Stimulated activated CD8-positive, alpha-beta memory T cell treated with anti-CD3 and anti-CD28 coated beads, Interleukin-2, amount 100 ng/mL, for 48 hours (primary cell): ENCODE measurements around the gene BET1.

Experiments used
- DNase-seq, 2 donors: peaks; one replicate each; pipeline ENCODE4 v3.0.0-alpha.2; 2020; ENCODE audit warnings: low read depth in 2 of 2

BET1 gene

GRCh38 chr7:94012746-94013145 is 8.6 kb upstream of the BET1 start:
- DNase-seq = no peak

- no peak for DNase-seq
These were observed 7.7 kb upstream of the BET1 start for GRCh38 chr7:94011714-94012353.

GRCh38 chr7:94008537-94008936 is 4.4 kb upstream of the BET1 start:
- DNase-seq = no peak

GRCh38 chr7:94005753-94006152 is 1.6 kb upstream of the BET1 start:
- DNase-seq = no peak

DNA sequence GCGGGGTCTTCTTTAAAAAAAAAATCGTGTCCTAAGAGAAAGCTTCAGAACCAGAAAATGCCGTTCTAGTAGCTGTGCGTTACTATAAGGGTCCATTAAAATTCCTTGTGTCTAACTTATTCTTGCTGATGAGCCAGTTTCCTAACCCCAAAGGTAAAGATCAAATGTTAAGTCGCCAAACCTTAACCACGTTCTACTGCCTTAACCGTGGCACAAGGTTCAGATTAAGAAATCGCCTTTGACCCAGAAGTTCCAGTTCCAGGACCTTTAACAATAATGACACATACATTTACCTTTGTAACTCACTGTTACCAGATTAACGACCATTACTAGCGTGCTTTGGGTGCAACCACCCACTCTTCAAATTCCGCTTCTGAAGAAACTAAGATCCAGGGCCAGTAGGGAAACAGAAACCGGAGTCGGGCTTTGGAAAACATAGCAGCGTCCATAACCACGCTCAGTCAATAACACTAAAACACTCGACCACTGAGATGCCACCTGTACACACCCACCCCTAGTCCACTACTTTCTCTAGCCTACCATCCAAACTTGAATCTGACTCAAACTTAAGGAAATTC is 620 bp downstream of the BET1 start:
- DNase-seq = no peak

DNA sequence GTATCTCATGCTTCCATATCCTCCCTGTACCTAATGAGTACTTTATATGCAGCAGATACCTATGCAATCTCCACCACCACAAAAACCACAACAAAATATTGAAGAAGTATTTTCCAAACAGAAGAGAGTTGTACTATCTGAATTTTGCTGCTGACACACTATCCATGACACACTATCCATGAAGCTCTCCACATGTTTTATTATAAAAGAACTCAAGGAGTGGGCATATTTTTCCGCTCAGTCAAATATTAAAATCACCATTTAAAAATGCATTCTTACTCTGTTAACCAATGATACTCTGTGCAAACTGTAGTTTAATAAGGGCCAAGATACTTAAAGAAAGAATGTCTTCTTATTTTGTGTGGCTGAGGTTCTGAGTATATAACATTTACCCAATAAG is 2.8 kb downstream of the BET1 start:
- no peak for DNase-seq

DNA sequence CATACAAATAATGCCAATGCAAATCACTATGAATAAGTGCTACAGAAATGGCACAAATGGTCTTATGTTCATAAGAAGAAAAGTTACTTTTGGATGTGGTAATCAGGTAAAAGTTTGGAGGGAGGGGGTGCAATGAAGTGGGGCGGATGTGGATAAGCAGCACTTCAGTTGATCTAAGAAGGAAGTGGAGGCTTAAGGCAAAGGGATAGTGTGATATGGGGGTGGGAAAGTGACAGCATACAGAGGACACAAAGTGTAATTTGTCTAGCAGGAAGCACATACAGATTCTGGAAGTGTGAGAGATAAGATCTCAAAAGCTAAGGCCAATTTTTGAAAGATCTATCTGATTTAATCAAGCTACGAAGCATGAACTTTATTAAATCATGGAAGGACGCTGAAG is 6.3 kb downstream of the BET1 start:
- no peak for DNase-seq

GRCh38 chr7:93992421-93993110 is 11.6 kb downstream of the BET1 start:
- DNase-seq = no peak

DNA sequence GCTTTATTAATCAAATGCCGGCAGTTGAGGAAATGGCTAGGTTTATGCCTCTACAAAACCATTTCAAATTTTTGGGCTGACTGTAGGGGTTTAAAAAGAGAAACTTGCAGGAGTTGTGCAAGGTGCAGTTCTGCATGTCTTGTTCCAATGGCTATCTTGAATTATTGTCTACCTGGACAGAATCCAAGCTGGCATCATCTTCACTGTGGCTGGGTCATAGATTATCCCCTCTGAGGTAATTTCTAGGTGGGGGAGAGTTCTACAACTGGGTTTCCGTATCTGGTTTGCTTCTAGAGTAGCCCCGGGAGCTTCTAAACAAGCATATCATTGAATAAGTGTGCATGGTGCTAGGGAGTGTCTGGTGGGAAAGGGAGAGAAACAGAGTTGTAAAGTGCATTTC is 16.9 kb downstream of the BET1 start:
- DNase-seq = no peak

GRCh38 chr7:93985101-93985500 is 19.1 kb downstream of the BET1 start:
- no peak for DNase-seq

DNA sequence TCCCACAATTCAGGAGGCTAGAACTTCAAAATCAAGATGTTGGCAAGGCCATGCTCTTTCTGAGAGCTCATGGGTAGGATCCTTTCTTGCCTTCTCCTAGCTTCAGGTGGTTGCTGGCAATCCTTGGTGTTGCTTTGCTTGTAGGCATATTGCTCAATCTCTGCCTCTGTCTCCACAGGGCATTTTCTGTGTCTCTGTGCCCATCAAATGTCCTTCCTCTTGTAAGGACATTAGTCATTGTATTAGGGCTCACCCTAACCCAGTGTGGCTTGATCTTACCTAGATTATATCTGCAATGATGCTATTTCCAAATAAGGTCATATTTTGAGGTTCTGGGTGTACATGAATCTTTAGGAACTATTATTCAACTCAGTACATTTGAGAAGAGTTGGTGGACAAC is 20.1 kb downstream of the BET1 start:
- DNase-seq = no peak

- no peak for DNase-seq
These were observed 22.7 kb downstream of the BET1 start for GRCh38 chr7:93981480-93981874.

- DNase-seq = no peak
These were observed 23.2 kb downstream of the BET1 start for GRCh38 chr7:93980744-93981479.

DNA sequence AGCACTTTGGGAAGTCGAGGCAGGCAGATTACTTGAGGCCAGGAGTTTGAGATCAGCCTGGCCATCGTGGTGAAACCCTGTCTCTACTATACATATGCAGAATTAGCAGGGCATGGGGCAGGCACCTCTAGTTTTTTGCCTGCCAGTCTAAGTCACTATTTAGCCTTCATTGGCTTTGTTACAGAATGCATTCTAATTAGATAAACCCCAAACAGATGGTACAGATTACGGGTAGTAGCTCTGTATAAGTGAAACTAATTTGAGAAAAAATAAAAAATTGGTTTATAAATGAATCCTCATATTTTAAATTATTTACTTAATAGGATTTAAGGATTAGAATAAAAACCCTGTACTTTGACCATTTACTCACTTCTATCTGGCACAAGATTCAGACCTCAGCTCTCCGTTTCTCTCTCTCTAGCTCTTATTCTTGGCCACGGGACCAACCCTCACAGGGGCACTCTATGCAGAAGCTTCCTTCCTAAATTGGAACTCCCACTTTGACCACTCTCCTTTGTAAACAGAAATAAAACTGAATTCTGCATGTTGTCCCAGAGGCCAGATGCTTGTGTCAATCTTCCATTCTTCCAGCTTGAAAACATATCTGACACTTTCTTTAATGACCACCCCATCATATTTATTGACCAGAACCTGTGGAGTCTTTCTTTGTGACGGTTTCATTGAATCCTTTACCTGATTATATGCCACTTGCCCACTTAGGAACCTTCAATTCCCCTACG is 26.8 kb downstream of the BET1 start:
- no peak for DNase-seq

GRCh38 chr7:93973134-93973533 is 31.0 kb downstream of the BET1 start:
- no peak for DNase-seq

- DNase-seq = no peak
These were observed 32.0 kb downstream of the BET1 start for GRCh38 chr7:93972029-93972725.

- DNase-seq = no peak
These were observed 35.1 kb downstream of the BET1 start for GRCh38 chr7:93968911-93969620.

GRCh38 chr7:93964813-93965212 is 39.3 kb downstream of the BET1 start:
- DNase-seq = no peak

DNA sequence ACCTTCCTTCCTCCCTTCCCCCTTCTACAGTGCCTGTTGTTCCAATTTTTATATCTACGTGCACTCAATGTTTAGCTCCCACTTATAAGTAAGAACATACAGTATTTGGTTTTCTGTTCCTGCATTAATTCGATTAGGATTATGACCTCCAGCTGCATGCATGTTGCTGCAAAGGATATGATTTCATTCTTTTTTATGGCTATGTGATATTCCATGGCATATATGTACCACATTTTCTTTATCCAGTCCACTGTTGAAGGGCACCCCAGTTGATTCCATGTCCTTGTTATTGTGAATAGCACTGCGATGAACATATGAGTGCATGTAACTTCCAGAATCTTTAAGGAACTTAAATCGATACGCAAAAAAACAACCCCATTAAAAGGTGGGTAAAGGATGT is 39.9 kb downstream of the BET1 start:
- DNase-seq = no peak

DNA sequence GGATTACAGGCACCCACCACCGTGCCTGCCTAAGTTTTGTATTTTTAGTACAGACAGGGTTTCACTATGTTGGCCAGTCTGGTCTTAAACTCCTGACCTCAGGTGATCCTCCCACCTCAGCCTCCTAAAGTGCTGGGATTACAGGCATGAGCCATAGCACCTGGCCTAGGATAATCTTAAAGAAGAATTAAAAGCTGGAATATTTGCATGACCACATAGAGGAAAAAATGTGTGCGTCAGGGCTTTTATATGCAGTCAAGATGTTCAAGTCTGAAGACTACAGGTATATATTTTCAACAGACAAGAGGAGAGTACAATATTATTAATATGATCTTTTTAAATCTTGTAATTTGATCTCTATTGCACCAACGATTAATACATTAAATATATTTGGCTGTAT is 43.2 kb downstream of the BET1 start:
- DNase-seq = no peak

GRCh38 chr7:93958651-93959050 is 45.5 kb downstream of the BET1 start:
- DNase-seq = no peak
